Nephron (organoid): Measurements from ENCODE around the gene HDAC4.

ENCODE experiments used
- H3K27ac Mint-ChIP-seq, 3 experiments: 2 replicates each; pipeline ENCODE4 v1.8.0; 2020; ENCODE audit warnings: mixed read lengths in 3 of 3, mild to moderate bottlenecking in 2 of 3, moderate library complexity in 1 of 3
- H3K27me3 Mint-ChIP-seq: 2 replicates; pipeline ENCODE4 v1.8.0; 2021; ENCODE audit warnings: low read depth, mild to moderate bottlenecking, moderate library complexity, mixed read lengths
- H3K36me3 Mint-ChIP-seq: 2 replicates; pipeline ENCODE4 v1.8.0; 2020; ENCODE audit warnings: low read depth, mixed read lengths
- H3K4me1 Mint-ChIP-seq: 2 replicates; pipeline ENCODE4 v1.8.0; 2020; ENCODE audit warnings: mixed read lengths
- H3K4me3 Mint-ChIP-seq, 3 experiments: 2 replicates each; pipeline ENCODE4 v1.8.0; 2020; ENCODE audit warnings: mild to moderate bottlenecking in 3 of 3, mixed read lengths in 3 of 3, moderate library complexity in 2 of 3
- H3K9me3 Mint-ChIP-seq: 2 replicates; pipeline ENCODE4 v1.8.0; 2020; ENCODE audit warnings: mixed read lengths
- CTCF ChIP-seq, 3 experiments: fragments of 200-600 bp; sonication (generic); IDR thresholded peaks; one replicate each; pipeline ENCODE4 v1.5.0; 2021; ENCODE audit warnings: antibody characterized with exemption in 3 of 3; ENCODE audit not compliant: unreplicated experiment in 3 of 3

HDAC4 gene

GRCh38 chr2:239387811-239388210, 13.0 kb downstream of the HDAC4 start:
- no peak overlapping the region for H3K27ac Mint-ChIP-seq

GRCh38 chr2:239386872-239387445, 13.9 kb downstream of the HDAC4 start:
- Mint-ChIP-seq H3K4me3 (no peak overlapping the region), H3K27ac (no peak overlapping the region), H3K36me3 (peaks cover 37% of the 10 kb centered on the region), H3K27me3 (no peaks in the 10 kb centered on the region), H3K9me3 (peaks cover 5% of the 10 kb centered on the region), H3K4me1 (peaks cover 19% of the 10 kb centered on the region)
- no peak for TF ChIP-seq CTCF (IDR thresholded peaks at IDR 0.05; ENCODE audit: unreplicated experiment in 3 of 3)

More at GRCh38 chr2:239387811-239388210, 13.0 kb downstream of the HDAC4 start:
- Mint-ChIP-seq H3K9me3 (peaks cover 5% of the 10 kb centered on the region), H3K27me3 (no peaks in the 10 kb centered on the region), H3K36me3 (peaks cover 37% of the 10 kb centered on the region), H3K4me3 (no peak overlapping the region), H3K4me1 (peaks cover 14% of the 10 kb centered on the region)
- TF ChIP-seq CTCF (IDR thresholded peaks at IDR 0.05; ENCODE audit: unreplicated experiment in 3 of 3): no peak

GRCh38 chr2:239386001-239386670, 14.7 kb downstream of the HDAC4 start:
- H3K36me3 Mint-ChIP-seq: peaks cover 39% of the 10 kb centered on the region
- H3K9me3 Mint-ChIP-seq: peaks cover 5% of the 10 kb centered on the region
- H3K4me3 Mint-ChIP-seq: no peak overlapping the region
- TF ChIP-seq CTCF (IDR thresholded peaks at IDR 0.05; ENCODE audit: unreplicated experiment in 3 of 3): no peak
- H3K4me1 Mint-ChIP-seq: peaks cover 23% of the 10 kb centered on the region
- H3K27me3 Mint-ChIP-seq: no peaks in the 10 kb centered on the region
- no peak overlapping the region for H3K27ac Mint-ChIP-seq

GRCh38 chr2:239385096-239386000, 15.5 kb downstream of the HDAC4 start:
- TF ChIP-seq CTCF (IDR thresholded peaks at IDR 0.05; ENCODE audit: unreplicated experiment in 3 of 3): no peak
- H3K27me3 Mint-ChIP-seq: no peaks in the 10 kb centered on the region
- H3K36me3 Mint-ChIP-seq: peaks cover 45% of the 10 kb centered on the region
- no peak overlapping the region for H3K4me3 Mint-ChIP-seq
- H3K9me3 Mint-ChIP-seq: peaks cover 5% of the 10 kb centered on the region
- no peak overlapping the region for H3K27ac Mint-ChIP-seq
- H3K4me1 Mint-ChIP-seq: peaks cover 28% of the 10 kb centered on the region

GRCh38 chr2:239383759-239384156, 17.1 kb downstream of the HDAC4 start:
- peaks cover 28% of the 10 kb centered on the region for H3K4me1 Mint-ChIP-seq
- no peak for TF ChIP-seq CTCF (IDR thresholded peaks at IDR 0.05; ENCODE audit: unreplicated experiment in 3 of 3)
- H3K27ac Mint-ChIP-seq: no peak overlapping the region
- H3K9me3 Mint-ChIP-seq: peaks cover 5% of the 10 kb centered on the region
- no peaks in the 10 kb centered on the region for H3K27me3 Mint-ChIP-seq
- H3K36me3 Mint-ChIP-seq: peaks cover 36% of the 10 kb centered on the region
- H3K4me3 Mint-ChIP-seq: no peak overlapping the region
